NCI-H2171 treated with DMSO at 0.1 percent for 48 hours (cell line): ENCODE data around the gene PTPRN2.
"Not testable (repeated sequence)": the region's sequence is repeated elsewhere in the genome, so short reads cannot be mapped to it uniquely, and the experiment has no call there.

Source experiments
- DNase-seq: peaks from one replicate; lab custom pipeline; 2025; lab: John Stamatoyannopoulos, UW

PTPRN2 gene

DNA sequence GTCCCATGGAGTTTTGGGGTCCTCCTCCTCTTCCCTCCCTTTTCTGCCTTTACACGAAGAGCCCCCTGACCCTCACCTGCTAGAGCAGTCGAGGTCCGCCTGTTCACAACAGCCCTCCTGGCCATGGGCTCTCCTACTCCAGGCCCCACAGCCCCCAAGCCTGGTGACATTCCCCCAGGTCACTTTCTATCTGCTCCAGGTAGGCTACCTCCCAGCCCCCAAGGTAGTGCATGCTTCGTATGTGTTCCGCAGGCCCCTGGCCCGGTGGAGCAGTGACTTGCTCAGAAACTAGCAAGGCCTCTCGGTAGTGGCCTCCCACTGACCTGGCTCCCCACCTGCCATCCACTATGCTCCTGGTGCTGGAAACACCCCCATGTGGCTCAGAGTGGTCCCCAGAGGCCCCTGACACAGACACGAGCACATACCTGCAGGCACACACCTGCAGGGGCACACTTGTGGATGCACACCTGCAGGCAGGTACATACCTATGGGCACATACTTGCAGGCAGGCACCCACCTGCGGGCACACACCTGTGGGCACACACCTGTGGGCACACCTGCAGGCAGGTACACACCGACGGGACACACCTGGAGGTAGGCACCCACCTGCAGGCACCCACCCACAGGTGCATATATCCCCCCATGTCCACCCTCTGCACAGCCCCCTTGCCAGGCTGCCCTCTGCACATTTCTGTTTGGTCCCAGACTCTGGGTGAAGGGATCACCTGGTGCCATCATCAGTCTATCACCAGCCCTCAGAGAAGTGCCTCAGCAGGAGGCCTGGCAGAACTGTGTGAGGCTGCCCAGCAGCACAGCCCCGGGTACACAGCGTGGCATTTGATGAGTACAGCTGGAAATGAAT lies 322.5 kb downstream of the PTPRN2 start:
- DNase-seq = no peak

- peak; percentile 3 for DNase-seq
Observed at GRCh38 chr7:158263964-158264748, 323.5 kb downstream of the PTPRN2 start.

DNA sequence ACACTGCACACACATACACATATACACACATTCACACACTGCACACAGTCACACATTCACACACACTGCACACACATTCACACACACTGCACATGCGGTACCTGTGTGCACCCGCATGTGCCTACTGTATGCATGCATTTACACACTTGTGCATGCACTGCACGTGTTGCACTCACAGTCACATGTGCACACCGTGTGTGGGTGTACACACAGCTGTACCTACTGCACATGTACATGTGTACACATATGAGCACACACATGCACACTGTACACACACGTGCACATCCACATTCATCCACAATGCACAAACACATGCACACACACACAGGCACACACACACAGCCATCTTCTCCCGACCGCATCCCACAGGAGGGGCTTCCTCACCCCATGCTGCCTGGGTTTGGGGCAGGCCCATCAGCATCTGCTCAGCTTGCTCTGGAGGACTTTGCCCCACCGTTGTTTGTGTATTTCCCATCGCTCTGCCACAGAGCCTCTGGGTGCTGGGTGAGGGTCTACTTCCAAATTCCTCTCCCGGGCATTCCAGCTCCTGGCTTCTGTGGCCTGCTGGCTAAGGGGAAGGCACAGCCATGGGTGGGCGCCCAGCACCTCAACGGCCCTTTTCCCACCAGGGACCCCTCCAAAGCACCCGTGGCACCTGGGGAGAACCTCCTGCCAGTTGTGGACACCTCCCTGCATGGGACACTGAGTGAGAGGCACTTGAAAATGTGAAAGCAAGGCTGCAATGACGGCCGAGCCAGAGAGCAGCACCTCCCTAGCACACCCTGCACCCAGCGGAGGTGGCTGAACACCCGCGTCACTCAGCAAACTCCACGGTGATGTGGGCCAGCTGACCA lies 324.3 kb downstream of the PTPRN2 start:
- DNase-seq = no peak

DNA sequence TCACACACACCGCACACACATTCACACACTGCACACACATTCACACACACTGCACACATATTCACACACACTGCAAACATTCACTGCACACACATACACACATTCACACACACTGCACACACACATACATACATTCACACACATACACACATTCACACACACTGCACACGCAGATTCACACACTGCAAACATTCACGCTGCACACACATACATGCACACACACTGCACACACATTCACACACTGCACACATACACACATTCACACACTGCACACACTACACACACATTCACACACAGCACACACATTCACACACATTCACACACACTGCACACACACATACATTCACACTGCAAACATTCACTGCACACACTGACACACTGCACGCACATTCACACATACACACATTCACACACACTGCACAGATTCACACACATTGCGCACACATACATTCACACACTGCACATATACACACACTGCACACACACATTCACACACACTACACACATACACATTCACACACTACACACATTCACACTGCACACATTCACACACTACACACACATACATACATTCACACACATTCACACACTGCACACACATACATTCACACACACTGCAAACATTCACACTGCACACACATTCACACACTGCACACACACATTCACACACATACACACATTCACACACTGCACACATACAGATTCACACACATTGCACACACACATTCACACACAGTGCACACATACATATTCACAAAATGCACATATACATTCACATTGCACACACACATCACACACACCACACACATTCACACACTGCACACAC lies 325.1 kb downstream of the PTPRN2 start:
- DNase-seq = no peak

DNA sequence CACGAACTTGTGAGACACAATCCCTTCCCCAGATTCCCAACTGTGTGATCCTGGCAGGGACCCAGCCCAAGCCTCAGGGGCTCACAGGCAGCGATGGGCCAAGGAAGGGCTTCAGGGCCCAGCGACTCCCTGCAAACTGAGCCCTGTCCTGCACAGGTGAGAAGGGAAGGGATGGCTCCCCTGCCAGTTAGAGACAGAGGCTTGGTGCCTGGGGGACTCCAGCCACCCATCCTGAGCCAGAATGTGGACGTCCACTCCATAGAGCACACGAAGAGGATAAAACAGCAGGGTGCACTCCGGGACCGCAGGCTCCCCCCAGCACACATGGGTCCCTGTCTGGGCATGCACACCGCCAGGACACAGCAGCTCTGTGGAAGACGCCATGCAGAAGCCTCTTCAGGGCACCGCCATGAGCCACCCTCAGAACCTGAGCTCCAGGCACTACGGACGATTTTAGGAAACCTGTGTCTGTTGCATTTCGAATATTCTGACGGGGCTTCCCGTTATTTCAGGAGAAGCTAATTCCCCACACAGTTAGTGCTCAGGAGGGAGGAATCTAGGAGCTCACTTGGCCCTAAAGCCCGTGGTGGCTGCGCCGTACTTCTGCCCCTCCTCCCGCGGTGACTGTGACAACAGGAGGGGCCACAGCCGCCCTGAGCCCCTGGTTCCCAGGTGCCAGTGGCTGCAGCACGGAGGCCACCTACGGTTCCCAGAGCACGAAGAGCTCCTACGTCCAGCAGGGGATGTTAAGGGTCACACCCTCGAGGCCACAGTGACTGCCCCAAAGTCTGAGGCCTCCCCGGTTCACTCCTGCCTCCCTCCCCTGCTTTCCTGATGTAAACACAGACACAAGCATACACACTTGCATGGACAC lies 326.0 kb downstream of the PTPRN2 start:
- no peak for DNase-seq

- DNase-seq = no peak
Observed at GRCh38 chr7:158260567-158261361, 326.9 kb downstream of the PTPRN2 start.

DNA sequence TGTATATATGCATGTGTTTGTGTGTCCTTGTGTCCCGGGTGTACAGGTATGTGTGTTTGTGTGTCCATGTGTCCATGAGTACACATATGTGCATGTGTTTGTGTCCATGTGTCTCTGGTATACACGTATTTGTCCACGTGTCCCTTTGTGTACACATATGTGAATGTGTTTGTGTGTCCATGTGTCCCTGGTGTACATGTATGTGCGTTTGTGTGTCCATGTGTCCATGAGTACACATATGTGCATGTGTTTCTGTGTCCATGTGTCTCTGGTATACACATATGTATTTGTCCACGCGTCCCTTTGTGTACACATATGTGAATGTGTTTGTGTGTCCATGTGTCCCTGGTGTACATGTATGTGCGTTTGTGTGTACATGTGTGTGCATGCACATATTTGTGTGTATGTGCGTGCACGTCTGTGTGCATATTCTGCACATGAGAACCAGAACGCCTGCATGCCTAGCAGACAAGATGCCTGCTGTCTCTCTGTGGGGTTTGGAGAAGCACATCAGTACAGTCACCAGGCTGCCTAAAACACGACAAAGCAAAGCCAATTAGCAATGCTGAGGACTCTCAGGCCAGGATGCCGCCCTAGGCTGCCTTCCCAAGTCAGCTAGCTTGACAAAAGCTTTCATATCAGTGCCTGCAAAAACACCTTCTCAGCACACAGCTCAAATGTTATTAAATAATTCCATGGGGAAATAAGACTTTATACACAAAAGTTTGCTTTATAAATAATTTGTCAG lies 327.8 kb downstream of the PTPRN2 start:
- DNase-seq = no peak

DNA sequence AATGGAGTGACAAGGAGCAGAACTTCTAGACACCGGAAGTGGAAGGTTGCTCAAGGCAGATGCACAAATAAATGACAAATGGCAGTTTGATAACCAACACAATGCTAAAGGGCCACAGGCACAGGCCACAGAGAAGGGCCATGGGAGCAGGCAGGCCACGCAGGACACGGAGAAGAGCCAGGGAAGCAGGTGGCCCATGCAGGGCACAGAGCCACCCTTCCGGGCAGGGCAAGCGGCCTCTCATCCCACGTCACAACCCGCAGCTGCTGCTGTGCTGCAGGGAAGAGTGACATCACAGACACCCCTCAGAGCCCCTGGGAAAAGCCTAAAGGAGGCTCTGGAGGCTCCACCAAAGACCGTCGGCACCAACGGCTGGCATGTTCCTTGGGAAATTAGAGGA lies 328.5 kb downstream of the PTPRN2 start:
- DNase-seq = no peak

DNA sequence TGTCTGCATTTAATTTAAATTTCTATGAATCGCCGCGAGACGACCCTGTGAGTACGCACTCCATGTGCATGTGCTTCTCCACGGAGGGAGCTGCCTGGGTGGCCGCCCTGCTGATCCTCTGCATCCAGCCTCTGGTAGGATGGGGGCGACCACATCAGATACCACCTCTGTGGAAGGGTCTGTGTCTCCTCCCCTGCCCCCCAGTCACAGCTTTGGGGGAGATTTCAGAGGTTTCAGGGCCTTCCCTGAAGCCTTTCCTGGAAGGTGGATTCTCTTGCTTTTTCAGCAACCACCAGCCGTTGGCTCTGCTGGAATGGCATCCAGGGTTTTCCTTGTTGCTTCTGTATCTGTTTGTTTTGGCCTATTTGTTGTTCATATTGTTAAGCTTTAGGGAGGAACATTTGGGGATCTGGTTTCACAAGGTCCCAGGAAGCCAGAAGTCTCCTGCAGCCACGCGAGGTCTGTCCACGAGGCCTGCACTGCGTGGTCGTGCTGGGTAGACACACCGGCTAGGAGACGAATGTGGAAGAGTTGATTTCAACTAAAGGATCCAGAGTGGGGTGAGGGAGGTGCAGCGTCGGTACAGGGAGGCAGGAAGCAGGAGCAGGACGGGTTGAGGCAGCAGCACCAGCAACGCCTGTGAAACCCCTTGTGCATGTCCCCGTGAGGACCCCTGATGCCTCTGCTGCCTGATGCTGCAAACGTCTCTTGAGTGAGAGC lies 329.1 kb downstream of the PTPRN2 start:
- DNase-seq = no peak

GRCh38 chr7:158257516-158258410 lies 329.9 kb downstream of the PTPRN2 start:
- no peak for DNase-seq

GRCh38 chr7:158257001-158257400 lies 330.6 kb downstream of the PTPRN2 start:
- DNase-seq = no peak

DNA sequence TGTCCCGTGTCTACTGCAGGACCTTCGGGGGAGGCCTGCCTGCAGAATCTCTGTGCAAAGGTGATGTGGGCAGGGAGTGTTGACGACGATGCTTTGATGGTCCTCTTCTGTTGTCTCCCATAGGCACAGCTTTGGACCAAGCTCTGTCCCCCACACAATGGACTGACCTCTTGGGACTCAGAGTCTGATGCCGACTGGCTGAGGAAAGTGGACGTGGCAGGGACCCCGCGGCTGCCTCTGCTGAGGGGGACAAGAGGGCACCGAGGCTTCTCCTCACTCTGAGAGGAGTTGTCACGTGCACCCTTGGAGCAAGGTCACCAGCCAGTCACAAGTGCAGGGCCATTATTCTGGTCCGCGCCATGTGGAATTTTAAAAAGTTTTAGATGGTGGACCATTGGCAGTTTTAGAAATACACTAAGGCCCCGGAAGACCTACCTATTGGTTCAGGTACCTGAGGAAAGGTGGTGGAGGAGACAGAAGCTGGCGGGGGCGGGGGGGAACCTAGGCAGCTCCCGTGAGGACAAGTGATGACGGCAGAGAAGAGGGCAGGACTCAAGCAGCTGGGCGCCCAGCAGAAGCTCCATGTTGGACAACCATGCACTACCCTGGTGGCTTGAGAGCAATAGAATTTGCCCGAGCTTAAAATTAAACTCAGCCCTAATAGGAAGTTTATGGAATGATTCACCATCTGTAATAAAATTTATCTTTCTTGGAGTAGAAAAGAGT lies 331.4 kb downstream of the PTPRN2 start:
- no peak for DNase-seq

GRCh38 chr7:158255558-158255957 lies 332.1 kb downstream of the PTPRN2 start:
- no peak for DNase-seq

DNA sequence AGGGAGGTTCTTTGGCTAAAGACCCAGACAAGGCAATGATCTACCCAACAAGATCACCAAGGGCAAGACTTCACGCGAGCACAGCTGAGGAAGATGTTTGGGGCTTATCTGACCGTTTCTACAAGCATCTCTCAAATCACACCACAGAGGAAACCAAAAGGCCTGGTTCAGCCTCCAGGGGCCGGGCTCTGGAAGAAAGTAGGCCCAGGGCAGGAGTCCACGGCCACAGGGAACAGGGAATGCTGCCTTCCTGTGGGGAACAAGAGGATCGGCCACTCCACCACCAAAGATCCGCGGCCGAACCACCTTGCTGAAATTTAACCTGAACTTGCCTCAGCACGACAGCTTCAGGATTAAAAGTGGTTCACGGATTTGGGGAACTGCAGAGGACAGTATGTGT lies 332.5 kb downstream of the PTPRN2 start:
- no peak for DNase-seq

- DNase-seq = not testable (repeated sequence)
Observed at GRCh38 chr7:158253670-158254045, 334.0 kb downstream of the PTPRN2 start.
